ENCODE data around the gene NTM. TPM values are rescaled to one million over a fixed set of nuclear protein-coding genes. Genes with fewer than 3 reads are reported as not detected.
"Not testable (repeated sequence)": the region's sequence is repeated elsewhere in the genome, so short reads cannot be mapped to it uniquely, and the experiment has no call there.

Gene NTM
- total RNA-seq, 1 donor from 2014 or later: 82.7 TPM

- not testable (repeated sequence) for H3K36me3 Mint-ChIP-seq (ENCODE audit: unreplicated experiment); H3K27me3 Mint-ChIP-seq (ENCODE audit: unreplicated experiment); H3K9me3 Mint-ChIP-seq (ENCODE audit: unreplicated experiment); DNase-seq (ENCODE audit: extremely low spot score, unreplicated experiment)
- Mint-ChIP-seq H3K4me3 (ENCODE audit: unreplicated experiment) (peak overlapping the region; percentile 88), H3K4me1 (ENCODE audit: unreplicated experiment) (peaks cover 55% of the 10 kb centered on the region), H3K27ac (ENCODE audit: unreplicated experiment) (peak overlapping the region; percentile 84)
- TF ChIP-seq CTCF (IDR thresholded peaks at IDR 0.05): peak; percentile 75
Observed at GRCh38 chr11:131911388-131912032, 541.1 kb downstream of the NTM start.

DNA sequence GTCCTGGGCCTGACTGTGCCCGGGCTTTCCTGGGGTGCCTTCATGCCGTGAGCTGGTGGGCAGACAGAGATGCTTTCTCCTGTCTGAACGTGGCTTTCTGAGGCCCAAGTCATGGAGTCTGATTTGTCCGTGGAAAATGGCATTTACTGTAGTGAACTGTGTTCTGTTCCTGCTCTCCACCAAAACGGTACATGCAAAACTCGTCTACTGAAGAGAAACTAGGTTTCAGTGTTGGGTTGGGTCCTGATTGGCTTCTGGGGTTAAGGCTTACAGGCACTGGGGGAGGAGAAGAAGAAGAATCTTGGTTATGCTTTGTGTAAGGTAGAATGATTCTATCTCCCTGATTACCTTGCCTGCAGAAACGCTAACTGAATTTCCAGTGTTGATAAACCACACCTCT, 541.7 kb downstream of the NTM start:
- Mint-ChIP-seq H3K9me3 (ENCODE audit: unreplicated experiment) (no peaks in the 10 kb centered on the region), H3K4me3 (ENCODE audit: unreplicated experiment) (peak overlapping the region; percentile 88), H3K4me1 (ENCODE audit: unreplicated experiment) (peaks cover 53% of the 10 kb centered on the region), H3K27me3 (ENCODE audit: unreplicated experiment) (no peaks in the 10 kb centered on the region), H3K36me3 (ENCODE audit: unreplicated experiment) (peaks cover under 1% of the 10 kb centered on the region), H3K27ac (ENCODE audit: unreplicated experiment) (peak overlapping the region; percentile 84)
- TF ChIP-seq CTCF (IDR thresholded peaks at IDR 0.05): no peak
- DNase-seq (ENCODE audit: extremely low spot score, unreplicated experiment): no peak

- Mint-ChIP-seq H3K27me3 (ENCODE audit: unreplicated experiment) (no peaks in the 10 kb centered on the region), H3K36me3 (ENCODE audit: unreplicated experiment) (peaks cover 2% of the 10 kb centered on the region), H3K27ac (ENCODE audit: unreplicated experiment) (peak overlapping the region; percentile 65), H3K4me3 (ENCODE audit: unreplicated experiment) (peak overlapping the region; percentile 88), H3K9me3 (ENCODE audit: unreplicated experiment) (no peaks in the 10 kb centered on the region), H3K4me1 (ENCODE audit: unreplicated experiment) (peaks cover 50% of the 10 kb centered on the region)
- no peak for DNase-seq (ENCODE audit: extremely low spot score, unreplicated experiment)
- TF ChIP-seq CTCF (IDR thresholded peaks at IDR 0.05): no peak
Observed at GRCh38 chr11:131913267-131913666, 542.9 kb downstream of the NTM start.

DNA sequence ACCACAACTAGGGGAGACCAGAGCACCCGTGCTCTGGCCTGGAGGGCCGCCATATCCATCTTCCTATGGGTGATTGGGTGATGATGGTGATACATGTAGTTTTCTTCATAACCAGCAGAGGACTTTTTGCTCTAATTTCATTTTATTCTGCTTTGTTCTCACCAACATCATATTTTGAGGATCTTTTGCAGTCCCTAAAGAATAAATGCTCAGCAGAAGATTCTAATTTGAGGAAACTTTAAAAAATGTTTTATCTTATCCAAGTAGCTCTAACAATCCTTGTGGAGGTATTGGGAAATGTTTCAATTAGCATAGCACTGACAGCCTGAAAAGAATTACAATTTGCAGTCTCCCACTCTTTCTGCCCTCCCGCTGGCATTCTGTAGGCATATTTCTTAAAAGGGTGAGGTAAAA, 544.0 kb downstream of the NTM start:
- peak; percentile 63 for TF ChIP-seq CTCF (IDR thresholded peaks at IDR 0.05)
- Mint-ChIP-seq H3K36me3 (ENCODE audit: unreplicated experiment) (peaks cover 2% of the 10 kb centered on the region), H3K4me1 (ENCODE audit: unreplicated experiment) (peaks cover 42% of the 10 kb centered on the region), H3K9me3 (ENCODE audit: unreplicated experiment) (no peaks in the 10 kb centered on the region), H3K27ac (ENCODE audit: unreplicated experiment) (peak overlapping the region; percentile 21), H3K27me3 (ENCODE audit: unreplicated experiment) (no peaks in the 10 kb centered on the region), H3K4me3 (ENCODE audit: unreplicated experiment) (peak overlapping the region; percentile 60)
- no peak for DNase-seq (ENCODE audit: extremely low spot score, unreplicated experiment)

GRCh38 chr11:131916638-131917037, 546.2 kb downstream of the NTM start:
- Mint-ChIP-seq H3K4me1 (ENCODE audit: unreplicated experiment) (peaks cover 32% of the 10 kb centered on the region), H3K27ac (ENCODE audit: unreplicated experiment) (peak overlapping the region; percentile 56), H3K4me3 (ENCODE audit: unreplicated experiment) (no peak overlapping the region), H3K9me3 (ENCODE audit: unreplicated experiment) (no peaks in the 10 kb centered on the region), H3K27me3 (ENCODE audit: unreplicated experiment) (no peaks in the 10 kb centered on the region), H3K36me3 (ENCODE audit: unreplicated experiment) (peaks cover 2% of the 10 kb centered on the region)
- no peak for TF ChIP-seq CTCF (IDR thresholded peaks at IDR 0.05)
- DNase-seq (ENCODE audit: extremely low spot score, unreplicated experiment): no peak

Measured in osteocyte (in vitro differentiated cells).